Hematopoietic multipotent progenitor cell treated with erythropoietin and hydrocortisone succinate and interleukin-3 and kit ligand, for 6 days (in vitro differentiated cells): ENCODE results near the gene YPEL2.
A peak's percentile ranks its signal among the peaks of the same experiment; 100 is the strongest.
"Not testable (repeated sequence)": the region's sequence is repeated elsewhere in the genome, so short reads cannot be mapped to it uniquely, and the experiment has no call there.

Experiments
- DNase-seq: peaks from one replicate; pipeline ENCODE4 v3.0.0-alpha.2; 2015

Gene YPEL2

DNA sequence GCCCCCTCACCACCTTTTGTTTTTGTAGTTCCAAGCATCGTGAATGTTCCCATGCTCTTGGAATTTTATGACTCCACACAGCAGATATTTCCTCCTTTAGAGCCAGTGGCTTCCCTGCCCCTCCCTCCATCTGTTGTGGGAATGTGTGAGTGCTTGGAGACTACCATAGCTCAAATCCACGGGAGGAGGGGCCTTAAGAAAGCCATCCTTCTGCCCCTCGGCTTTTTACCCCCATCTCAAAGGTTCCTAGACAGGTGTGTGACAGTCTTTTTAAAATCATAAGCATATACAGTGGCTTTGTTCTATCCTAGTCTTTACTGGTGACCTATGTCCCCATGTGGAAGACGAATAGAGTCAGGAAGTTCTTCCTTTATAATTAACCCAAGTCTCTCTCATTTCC lies 47.2 kb downstream of the YPEL2 start:
- no peak for DNase-seq

DNA sequence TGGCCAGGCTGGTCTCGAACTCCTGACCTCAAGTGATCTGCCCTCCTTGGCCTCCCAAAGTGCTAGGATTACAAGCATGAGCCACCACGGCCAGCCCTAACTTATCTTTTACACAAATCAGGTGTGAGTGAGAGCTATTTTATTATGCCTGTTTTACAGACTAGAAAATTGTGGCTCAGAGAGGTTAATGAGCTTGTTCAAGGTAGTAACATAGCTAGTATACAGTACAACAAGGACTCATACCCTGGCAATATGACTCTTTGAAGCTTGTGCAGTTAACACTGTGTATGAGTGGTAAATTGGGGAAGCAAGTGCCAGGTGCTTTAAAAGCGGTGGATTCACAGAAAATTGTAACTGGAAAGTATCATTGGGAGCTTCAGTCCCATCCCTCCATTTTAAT lies 49.0 kb downstream of the YPEL2 start:
- DNase-seq = no peak

DNA sequence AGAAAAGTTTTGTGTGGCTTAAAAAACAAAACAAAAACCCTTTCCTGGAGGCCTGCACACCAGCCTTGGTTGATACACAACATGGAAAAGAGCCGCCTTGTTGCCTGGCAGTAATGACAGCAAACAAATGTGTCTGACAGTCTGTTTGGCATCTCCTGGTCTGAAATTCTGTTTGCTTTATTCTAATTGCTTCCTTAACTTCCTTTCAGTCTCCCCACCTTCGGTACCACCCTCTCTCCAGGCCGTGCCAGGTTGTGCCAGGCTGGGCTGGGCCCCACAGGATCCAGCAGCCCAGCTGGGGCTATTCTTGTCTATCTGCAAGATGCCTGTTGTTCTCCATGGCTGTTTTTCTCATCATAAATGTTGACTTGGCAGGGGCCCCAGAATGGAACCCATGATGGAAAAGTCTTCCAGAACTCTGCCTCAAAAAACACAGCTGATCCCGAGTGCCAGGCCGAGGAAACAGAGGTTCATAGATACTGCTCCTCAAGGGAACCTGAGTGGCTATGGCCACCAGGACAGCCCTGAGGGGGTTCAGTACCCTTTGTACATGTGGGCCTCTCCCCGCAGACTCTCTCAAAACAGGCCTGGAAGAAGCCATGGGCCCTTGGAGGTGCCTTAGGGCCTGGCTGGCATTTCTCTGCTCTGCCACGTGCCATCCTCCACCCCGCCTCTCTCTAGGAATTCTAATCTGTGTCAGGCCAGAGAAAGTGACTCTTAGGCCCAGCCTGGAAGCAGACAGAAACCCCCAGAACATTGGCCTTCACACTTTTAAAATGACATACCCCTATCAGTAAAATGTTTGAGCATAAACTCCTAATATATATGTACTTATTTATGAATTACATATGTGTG lies 50.5 kb downstream of the YPEL2 start:
- DNase-seq = no peak

DNA sequence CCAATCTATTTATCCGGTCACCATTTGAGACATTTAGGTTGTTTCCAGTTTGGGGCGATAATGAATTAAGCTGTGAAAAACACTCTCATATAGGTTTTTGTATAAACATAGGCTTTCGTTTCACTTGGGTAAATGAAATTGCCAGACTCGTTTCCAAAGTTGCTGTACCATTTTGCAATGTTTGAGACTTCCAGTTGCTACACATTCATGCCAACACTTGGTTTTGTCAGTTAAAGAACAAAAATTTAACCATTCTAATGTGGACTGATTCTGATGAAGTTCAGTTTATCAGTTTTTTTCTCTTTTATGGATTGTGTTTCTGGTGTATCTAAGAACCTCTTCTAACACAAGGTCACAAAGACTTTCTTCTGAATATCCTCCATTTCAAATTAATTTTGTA lies 52.4 kb downstream of the YPEL2 start:
- DNase-seq = no peak

DNA sequence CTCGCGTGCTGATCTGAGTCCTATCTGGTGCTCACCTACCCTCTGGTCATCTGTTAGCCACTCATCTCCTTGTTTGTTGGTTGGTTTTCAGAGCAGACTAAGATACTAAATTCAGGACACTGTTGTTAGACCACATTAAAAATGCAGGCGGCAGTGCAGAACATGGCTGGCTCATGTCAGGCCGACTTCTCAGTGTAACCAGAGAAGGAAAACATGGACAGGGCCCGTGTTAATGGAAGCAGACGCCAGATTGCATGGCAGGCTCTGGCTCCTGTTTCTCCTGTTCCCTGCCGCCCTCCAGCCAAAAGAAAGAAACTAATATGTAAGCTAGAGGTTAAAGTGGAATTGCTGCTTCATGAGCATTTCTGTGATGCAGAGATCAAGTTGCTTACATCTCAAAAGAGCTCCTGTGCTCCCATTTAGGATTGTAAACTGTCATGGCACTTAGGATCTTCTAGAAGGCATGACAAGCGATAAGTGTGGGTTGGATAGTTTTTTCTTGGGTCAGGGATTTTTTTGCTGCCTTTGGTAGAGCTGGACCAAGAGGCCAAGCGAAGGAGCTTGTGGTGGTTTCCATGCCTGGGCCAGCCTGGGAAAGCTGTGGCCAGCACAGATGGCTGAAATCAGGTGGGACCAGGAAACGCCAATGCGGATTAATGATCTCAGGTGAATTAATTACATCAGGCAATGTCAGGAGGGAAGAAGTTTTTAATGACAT lies 56.1 kb downstream of the YPEL2 start:
- no peak for DNase-seq

DNA sequence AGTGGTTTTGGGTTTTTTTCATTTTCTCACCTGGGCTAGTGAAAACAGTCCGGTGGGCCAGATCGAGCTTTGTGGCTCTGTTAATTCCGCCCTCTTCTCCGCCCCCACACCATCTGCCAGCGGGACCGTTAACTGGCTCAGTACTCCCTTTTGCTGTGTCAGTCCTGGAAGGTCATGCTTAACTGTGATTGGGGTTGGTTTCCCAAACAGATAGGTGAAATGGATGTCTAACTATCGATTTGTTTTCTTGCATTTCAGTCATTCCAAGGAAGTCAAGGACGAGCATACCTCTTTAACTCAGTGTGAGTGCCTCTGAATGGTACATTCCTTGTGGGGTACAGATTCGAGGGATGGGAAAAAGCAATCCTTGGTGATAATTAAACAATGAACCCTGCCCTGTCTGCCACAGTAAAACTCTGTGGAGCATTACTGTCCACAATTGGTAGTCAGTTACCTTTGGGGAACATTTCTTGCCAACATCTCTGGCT lies 56.7 kb downstream of the YPEL2 start:
- DNase-seq = no peak

DNA sequence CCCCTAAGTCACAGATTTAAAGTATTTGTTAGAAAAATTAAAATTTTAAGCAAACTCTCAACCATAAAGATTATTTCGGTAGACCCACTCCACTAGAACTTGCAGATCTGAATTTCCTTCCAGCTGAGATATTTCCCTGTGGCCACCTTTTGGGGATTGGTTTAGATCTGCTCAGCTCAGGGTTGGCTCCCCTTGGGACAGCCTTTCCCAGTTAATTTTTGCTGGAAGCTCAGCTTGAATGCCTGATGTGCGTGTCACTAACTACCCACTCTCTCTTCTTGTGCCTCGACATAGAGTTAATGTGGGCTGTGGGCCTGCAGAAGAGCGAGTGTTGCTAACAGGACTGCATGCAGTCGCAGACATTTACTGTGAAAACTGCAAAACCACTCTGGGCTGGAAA lies 57.6 kb downstream of the YPEL2 start:
- no peak for DNase-seq

DNA sequence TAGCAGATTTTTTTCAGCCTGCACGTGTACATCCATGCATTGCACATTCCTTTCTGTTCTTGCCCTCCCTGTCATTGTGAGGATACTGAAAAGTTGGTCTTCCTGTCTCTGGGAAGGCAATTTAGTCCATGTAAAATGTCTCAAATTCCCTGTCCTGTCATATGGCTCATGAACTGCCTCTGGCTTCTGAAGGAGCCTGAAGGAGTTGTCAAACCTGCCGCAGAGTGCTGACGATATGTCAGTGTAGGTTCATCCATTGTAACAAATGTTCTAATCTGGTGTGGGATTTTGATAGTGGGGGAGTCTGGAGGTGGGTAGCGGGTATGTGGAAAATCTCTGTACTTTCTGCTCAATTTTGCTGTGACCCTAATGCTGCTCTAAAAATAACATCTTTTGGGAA lies 59.6 kb downstream of the YPEL2 start:
- no peak for DNase-seq

DNA sequence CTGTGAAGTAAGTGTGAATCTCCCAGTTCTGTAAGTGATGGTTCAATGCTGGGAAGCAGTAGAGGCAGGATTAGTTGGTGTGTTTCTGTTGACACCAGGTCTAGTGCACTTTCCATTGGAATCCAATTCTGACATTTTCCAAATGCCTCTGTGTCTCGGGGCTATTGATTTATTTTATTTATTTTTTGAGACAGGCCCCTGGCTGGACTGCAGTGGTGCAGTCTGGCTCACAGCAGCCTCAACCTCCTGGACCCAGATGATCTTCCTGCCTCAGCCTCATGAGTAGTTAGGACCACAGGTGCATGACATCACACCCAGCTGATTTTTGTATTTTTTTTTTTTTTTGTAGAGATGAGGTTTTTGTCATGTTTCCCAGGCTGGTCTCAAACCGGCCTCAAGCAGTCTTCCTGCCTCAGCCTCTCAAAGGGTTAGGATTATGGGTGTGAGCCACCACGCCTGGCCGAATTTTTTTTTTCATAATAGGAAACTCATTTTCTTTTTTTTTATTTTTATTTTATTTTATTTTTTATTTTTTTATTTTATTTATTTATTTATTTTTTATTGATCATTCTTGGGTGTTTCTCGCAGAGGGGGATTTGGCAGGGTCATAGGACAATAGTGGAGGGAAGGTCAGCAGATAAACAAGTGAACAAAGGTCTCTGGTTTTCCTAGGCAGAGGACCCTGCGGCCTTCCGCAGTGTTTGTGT lies 61.7 kb downstream of the YPEL2 start:
- DNase-seq = no peak

DNA sequence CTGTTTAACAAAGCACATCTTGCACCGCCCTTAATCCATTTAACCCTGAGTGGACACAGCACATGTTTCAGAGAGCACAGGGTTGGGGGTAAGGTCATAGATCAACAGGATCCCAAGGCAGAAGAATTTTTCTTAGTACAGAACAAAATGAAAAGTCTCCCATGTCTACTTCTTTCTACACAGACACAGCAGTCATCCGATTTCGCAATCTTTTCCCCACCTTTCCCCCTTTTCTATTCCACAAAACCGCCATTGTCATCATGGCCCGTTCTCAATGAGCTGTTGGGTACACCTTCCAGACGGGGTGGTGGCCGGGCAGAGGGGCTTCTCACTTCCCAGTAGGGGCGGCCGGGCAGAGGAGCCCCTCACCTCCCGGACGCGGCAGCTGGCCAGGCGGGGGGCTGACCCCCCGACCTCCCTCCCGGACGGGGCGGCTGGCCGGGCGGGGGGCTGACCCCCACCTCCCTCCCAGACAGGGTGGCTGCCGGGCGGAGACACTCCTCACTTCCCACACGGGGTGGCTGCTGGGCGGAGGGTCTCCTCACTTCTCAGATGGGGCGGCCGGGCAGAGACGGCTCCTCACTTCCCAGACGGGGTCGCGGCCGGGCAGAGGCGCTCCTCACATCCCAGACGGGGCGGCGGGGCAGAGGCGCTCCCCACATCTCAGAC lies 62.4 kb downstream of the YPEL2 start:
- DNase-seq = not testable (repeated sequence)

DNA sequence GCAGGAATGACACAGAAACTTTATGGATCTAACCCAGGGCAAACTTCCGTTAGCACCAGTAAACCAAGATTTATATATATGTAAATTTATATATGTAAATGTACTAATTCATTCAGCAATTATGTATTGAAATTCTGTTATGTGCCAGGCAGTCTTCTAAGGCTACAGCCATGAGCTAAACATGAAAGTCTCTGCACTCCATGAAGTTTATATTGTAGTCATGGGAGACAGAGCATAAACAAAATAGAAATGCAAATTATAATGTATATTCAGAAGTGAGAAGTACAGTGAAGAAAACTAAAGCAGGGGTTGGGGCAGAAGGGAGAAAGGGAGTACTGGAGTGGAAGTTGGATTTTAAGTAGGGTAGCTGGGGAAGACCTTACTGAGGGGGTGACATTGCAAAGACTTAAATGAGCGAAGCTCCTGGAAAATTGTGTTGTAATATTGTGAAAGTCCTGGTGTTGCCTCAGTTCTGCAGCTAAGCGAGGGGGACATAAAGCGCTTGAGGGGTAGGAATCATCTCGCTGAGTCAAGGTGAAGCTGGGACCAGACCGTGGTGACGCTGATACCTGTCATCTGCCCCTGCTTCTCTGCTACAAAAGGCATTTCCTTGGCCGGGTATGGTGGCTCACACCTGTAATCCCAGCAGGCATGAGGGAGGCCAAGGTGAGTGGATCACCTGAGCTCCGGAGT lies 64.8 kb downstream of the YPEL2 start:
- DNase-seq = no peak

DNA sequence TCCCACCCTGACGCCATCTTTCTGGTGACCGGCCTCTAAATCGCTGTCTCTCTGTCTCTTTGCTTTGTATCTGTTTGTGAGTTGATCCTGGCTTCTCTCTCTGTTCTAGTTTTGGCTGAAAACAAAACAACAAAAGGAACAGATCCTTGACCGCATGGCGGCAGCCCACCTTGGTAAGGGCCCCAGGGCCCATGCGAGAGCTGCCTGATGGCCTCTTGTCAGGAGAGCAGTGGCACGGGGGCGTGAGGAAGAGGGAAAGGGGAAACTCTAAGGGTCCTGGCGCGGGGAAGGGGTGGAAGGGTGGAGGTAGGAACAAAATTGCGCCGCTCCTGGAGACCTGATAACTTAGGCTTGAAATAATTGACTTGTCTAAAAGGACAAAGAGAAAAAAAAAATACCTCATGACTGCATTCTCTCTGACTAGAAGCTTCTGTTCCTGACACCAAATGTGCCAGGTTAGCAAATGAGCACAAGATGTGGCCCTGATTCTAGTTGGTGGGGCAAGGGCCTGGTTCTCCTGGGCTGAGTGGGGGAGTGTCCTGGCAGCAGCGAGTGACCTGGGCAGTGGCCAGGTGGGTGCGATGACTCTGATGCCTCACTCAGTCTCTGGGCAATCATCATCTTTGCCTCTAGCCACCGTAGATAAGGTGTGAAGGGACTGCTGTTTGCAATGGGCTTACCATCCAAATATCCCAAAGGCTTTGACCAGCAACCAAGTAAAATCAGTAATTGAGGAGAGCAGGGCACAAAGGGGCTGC lies 66.0 kb downstream of the YPEL2 start:
- no peak for DNase-seq

DNA sequence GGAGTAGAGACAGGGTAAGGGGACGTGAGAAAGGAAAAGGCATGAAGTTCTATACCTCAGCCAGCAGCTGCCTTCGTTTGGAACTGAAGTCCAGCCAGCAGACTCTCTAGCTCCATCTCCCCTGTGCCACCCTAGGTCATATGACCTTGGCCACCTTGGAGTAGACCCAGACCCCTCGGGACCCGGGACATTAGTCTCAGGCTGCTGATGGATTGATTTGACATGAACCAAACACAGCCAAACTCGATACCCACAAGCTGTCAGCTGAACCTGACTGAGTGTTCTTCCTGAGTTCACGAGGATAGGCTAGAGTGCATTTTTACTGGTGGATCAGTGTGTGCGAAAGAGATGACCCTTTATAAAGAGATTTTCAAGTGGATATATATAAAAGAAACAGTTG lies 68.5 kb downstream of the YPEL2 start:
- no peak for DNase-seq

DNA sequence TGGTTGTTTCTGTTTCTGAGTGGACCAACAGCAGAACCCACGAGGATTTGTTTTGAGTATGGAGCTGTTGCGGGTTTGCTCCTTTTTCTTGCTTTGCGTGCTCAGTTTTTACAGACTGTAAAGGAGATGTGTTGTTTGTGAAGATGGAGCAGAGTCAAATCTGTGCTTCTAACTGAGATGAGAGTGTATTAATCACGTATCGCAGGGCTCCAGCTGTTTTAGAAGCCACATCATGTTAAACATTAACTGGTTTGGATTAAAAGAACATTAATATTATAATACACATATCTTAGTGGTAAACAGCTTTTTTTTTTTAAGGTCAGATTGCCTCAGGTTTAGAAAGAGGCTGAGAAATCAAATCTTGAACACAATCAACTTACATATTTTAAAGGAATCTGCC lies 69.4 kb downstream of the YPEL2 start:
- no peak for DNase-seq

DNA sequence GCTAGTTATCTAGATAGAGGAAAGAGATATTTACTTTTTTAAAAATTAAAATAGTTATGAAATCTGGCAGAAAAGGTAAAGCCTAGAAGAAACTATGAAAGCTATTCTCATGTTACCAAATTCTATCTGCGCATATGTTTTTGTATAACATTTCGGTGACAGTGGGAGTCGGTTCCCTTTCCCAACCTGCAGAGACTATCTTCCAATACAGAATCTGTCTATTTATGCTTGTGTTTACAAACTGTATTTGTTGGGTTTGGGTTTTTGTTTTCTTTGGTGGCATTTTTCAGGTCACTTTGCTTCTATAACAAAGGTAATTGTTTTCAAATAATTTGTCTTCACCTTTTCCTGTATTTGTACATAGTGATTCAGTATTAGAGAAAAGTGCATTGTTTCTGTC lies 69.8 kb downstream of the YPEL2 start:
- DNase-seq = no peak

DNA sequence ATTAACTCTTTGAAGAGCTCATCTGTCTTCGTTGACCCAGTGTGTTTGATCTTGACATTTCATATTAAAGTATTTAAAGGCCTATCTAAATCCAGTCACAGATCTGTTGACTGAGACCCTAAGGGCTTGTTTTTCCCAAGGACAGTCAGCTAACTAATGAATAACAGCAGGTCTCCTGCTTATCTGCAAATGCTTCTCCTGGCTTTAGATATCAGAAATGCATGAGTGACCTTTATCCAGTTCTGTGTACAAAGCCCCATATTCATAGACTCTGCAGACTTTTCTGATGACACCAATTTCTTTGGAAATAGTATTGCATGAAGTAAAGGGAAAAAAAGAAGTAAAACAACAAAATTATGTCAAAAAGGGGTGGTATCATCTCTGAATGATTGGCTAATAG lies 70.3 kb downstream of the YPEL2 start:
- no peak for DNase-seq

DNA sequence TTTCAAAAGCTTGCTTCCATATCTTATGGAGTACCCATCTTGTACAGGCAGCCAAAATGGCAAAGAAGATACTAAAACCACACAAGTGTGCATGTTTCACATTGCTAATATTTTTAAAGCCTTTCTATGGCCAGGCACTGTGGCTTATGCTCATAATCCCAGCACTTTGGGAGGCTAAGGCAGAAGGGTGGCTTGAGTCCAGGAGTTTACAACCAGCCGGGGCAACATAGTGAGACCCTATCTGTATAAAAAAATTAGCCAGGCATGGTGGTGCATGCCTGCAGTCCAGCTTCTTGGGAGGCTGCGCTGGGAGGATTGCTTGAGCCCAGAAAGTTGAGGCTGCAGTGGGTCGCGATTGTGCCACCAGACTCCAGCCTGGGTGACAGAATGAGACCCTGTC lies 71.3 kb downstream of the YPEL2 start:
- DNase-seq = no peak

DNA sequence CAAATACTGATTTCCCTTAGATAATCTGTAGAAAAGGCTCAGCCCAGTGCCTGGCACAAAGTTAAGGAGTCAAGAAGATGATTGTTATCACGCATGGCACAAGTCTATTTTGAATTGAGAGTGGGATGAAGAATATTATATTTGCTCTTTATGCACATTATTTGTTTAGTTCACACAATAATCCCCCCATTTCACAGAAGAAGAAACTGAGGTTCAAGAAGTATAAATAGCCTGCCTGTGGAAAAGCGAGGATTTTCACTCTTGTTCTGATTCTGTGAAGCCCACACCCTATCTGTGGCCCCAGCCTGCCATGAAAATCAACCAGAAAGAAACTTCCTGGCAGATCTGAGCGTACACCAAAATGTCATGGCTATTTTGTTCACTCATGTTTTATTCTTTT lies 73.0 kb downstream of the YPEL2 start:
- DNase-seq = no peak

DNA sequence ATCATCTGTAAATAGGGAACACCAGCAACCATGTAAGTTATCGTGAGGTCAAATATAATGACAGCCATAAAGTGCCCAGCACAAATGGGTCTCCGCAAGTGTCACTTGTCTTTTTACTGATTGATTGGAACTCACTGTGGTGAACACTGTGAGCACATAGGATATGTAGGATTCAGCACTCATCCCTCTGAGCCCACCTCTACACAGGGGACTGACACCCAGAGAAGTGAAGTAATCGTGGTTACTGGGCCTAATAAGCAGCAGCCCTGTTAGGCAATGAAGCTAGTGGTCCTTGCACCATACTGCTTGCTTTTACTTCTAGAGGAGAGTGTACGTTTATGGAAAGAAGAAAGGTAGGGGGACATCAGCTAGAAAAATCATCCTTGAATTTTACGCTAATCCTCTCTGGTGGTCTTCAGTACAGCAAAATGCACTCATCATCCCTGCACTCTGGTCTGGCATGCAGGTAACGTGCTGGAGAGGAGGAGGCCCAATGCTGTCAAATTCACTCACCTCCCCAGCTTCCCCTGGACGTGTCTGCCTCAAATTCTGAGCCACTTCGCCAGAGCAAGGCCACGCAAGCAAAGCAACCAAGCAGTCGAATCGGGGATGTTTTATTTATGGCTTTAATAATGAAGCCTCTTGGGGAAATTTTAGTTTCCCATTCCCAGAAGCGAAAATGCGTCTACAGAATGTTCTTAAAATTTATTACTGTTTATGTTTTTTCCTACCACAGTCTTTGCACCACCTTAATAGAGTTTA lies 74.7 kb downstream of the YPEL2 start:
- peak; percentile 22 for DNase-seq

DNA sequence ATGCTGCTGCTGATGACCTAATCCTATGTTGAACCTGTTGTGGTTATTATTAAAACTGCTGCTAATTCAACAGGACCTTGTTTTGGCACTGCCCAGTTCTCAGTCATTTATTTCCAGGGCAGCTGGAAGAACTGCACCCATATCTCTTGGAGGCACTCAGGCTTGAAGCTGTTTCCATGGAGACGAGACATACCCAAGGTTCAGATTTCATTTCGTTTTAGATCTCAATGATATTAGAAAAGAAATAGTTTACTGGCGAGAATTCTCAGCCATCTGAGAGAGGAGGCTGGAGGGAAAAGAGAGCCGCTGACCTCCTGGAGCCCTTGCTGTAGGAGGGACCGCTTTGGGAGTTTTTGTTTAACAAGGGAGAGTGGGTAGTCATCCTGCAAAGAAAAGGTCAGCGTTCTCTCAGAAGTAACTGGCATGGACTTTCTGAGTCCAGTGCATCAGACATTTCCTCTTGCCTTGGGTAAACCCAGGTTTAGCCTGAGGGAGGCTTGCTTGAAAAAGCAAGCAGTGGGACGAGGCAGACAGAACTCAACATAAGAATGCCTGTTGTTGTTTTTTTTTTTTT lies 75.4 kb downstream of the YPEL2 start:
- peak; percentile 21 for DNase-seq
